H9 (cell line): ENCODE measurements around the gene NAALADL1. TPM values are rescaled to one million over a fixed set of nuclear protein-coding genes. Genes with fewer than 3 reads are reported as not detected.
A peak's percentile ranks its signal among the peaks of the same experiment; 100 is the strongest.

Experiments used
- DNase-seq: peaks from one replicate; pipeline ENCODE4 v3.0.0-alpha.2; 2017
- H2AFZ ChIP-seq: one replicate; pipeline ENCODE4 v1.6.1; 2013; ENCODE audit warnings: mild to moderate bottlenecking, low read length, control low read depth, moderate library complexity
- H2AK5ac ChIP-seq: 2 replicates; pipeline ENCODE4 v1.6.1; 2013; ENCODE audit warnings: low read length, control low read depth, mixed read lengths; ENCODE audit not compliant: insufficient read length
- H2BK120ac ChIP-seq: one replicate; pipeline ENCODE4 v1.6.1; 2013; ENCODE audit warnings: low read depth, mild to moderate bottlenecking, low read length, control low read depth, inconsistent platforms; ENCODE audit not compliant: poor library complexity, severe bottlenecking
- H2BK12ac ChIP-seq: 2 replicates; pipeline ENCODE4 v1.6.1; 2013; ENCODE audit warnings: low read length, control low read depth, mixed read lengths, low read depth; ENCODE audit not compliant: insufficient read length
- H2BK15ac ChIP-seq: 2 replicates; pipeline ENCODE4 v1.6.1; 2013; ENCODE audit warnings: low read depth, low read length, control low read depth
- H2BK20ac ChIP-seq: one replicate; pipeline ENCODE4 v1.6.1; 2013; ENCODE audit warnings: low read depth, mild to moderate bottlenecking, low read length, control low read depth, inconsistent platforms; ENCODE audit not compliant: poor library complexity, severe bottlenecking
- H2BK5ac ChIP-seq: 2 replicates; pipeline ENCODE4 v1.6.1; 2013; ENCODE audit warnings: low read length, control low read depth, mixed read lengths; ENCODE audit not compliant: insufficient read length
- H3K14ac ChIP-seq: 2 replicates; pipeline ENCODE4 v1.6.1; 2013; ENCODE audit warnings: low read length, control low read depth; ENCODE audit not compliant: insufficient read depth
- H3K18ac ChIP-seq: 2 replicates; pipeline ENCODE4 v1.6.1; 2013; ENCODE audit warnings: low read depth, mild to moderate bottlenecking, mixed read lengths, low read length, control low read depth; ENCODE audit not compliant: insufficient read length
- H3K23ac ChIP-seq: 2 replicates; pipeline ENCODE4 v1.6.1; 2013; ENCODE audit warnings: low read length, control low read depth, mixed read lengths, low read depth; ENCODE audit not compliant: insufficient read length
- H3K23me2 ChIP-seq: 2 replicates; pipeline ENCODE4 v1.6.1; 2013; ENCODE audit warnings: low read depth, mild to moderate bottlenecking, mixed read lengths, low read length, control low read depth; ENCODE audit not compliant: insufficient read length, poor library complexity, severe bottlenecking
- H3K27ac ChIP-seq: 2 replicates; pipeline ENCODE4 v1.5.1; 2013; ENCODE audit warnings: low read length, control low read depth, mixed read lengths, low read depth; ENCODE audit not compliant: insufficient read length
- H3K27me3 ChIP-seq: 2 replicates; pipeline ENCODE4 v1.6.1; 2013; ENCODE audit warnings: low read length, control low read depth, inconsistent platforms; ENCODE audit not compliant: insufficient read depth
- H3K4ac ChIP-seq: 2 replicates; pipeline ENCODE4 v1.6.1; 2013; ENCODE audit warnings: low read depth, mild to moderate bottlenecking, control low read depth, inconsistent platforms, low read length, moderate library complexity
- H3K4me1 ChIP-seq: 2 replicates; pipeline ENCODE4 v1.6.1; 2013; ENCODE audit warnings: low read length, control low read depth, inconsistent platforms; ENCODE audit not compliant: insufficient read depth
- H3K4me2 ChIP-seq: 2 replicates; pipeline ENCODE4 v1.6.1; 2013; ENCODE audit warnings: low read length, control low read depth, mixed read lengths; ENCODE audit not compliant: insufficient read length, insufficient read depth
- H3K56ac ChIP-seq: 2 replicates; pipeline ENCODE4 v1.6.1; 2013; ENCODE audit warnings: low read depth, mild to moderate bottlenecking, mixed read lengths, low read length, control low read depth; ENCODE audit not compliant: insufficient read length
- H3K79me1 ChIP-seq: 2 replicates; pipeline ENCODE4 v1.6.1; 2013; ENCODE audit warnings: low read depth, mild to moderate bottlenecking, moderate library complexity, low read length, control low read depth, inconsistent platforms; ENCODE audit not compliant: insufficient read depth, poor library complexity, severe bottlenecking
- H3K79me2 ChIP-seq: 2 replicates; pipeline ENCODE4 v1.6.1; 2013; ENCODE audit warnings: low read length, control low read depth, inconsistent platforms; ENCODE audit not compliant: insufficient read depth
- H3K9ac ChIP-seq: 2 replicates; pipeline ENCODE4 v1.6.1; 2013; ENCODE audit warnings: low read length, control low read depth, mixed read lengths; ENCODE audit not compliant: insufficient read length; ENCODE audit errors: extremely low read depth
- H3K9me3 ChIP-seq: one replicate; pipeline ENCODE4 v1.6.1; 2013; ENCODE audit warnings: low read depth, low read length, inconsistent platforms; ENCODE audit not compliant: control insufficient read depth
- H3T11ph ChIP-seq: one replicate; pipeline ENCODE4 v1.6.1; 2013; ENCODE audit warnings: mild to moderate bottlenecking, low read length, control low read depth, inconsistent platforms
- H4K20me1 ChIP-seq: one replicate; pipeline ENCODE4 v1.6.1; 2013; ENCODE audit not compliant: control insufficient read depth, insufficient read length, insufficient read depth
- H4K5ac ChIP-seq: 2 replicates; pipeline ENCODE4 v1.6.1; 2013; ENCODE audit warnings: low read depth, mild to moderate bottlenecking, mixed read lengths, low read length, control low read depth; ENCODE audit not compliant: insufficient read length
- H4K8ac ChIP-seq: replicated peaks from 2 replicates; pipeline ENCODE4 v1.6.1; 2013; ENCODE audit warnings: low read length, control low read depth, mixed read lengths, low read depth; ENCODE audit not compliant: insufficient read length
- H4K91ac ChIP-seq: 2 replicates; pipeline ENCODE4 v1.6.1; 2013; ENCODE audit warnings: low read depth, mild to moderate bottlenecking, moderate library complexity, mixed read lengths, low read length, control low read depth; ENCODE audit not compliant: insufficient read length
- H3K27ac Mint-ChIP-seq, 3 experiments: 2 replicates in 2 of 3; 3 replicates in 1 of 3; pipeline ENCODE4 v1.8.0; 2020 to 2021; ENCODE audit warnings: mixed read lengths in 3 of 3, mild to moderate bottlenecking in 1 of 3, moderate library complexity in 1 of 3
- H3K27me3 Mint-ChIP-seq: 2 replicates; pipeline ENCODE4 v1.8.0; 2021; ENCODE audit warnings: low read depth, mild to moderate bottlenecking, moderate library complexity, mixed read lengths
- H3K36me3 Mint-ChIP-seq, 3 experiments: 2 replicates in 2 of 3; 3 replicates in 1 of 3; pipeline ENCODE4 v1.8.0; 2020 to 2021; ENCODE audit warnings: low read depth in 3 of 3, mixed read lengths in 3 of 3; ENCODE audit not compliant: insufficient read depth in 1 of 3
- H3K4me1 Mint-ChIP-seq, 2 experiments: 2 replicates each; pipeline ENCODE4 v1.8.0; 2020; ENCODE audit warnings: mixed read lengths in 2 of 2
- H3K4me3 Mint-ChIP-seq, 2 experiments: 2 replicates in 1 of 2; 3 replicates in 1 of 2; pipeline ENCODE4 v1.8.0; 2020 to 2021; ENCODE audit warnings: mild to moderate bottlenecking in 2 of 2, mixed read lengths in 2 of 2, moderate library complexity in 1 of 2
- H3K9me3 Mint-ChIP-seq, 2 experiments: 2 replicates in 1 of 2; 3 replicates in 1 of 2; pipeline ENCODE4 v1.8.0; 2020; ENCODE audit warnings: mild to moderate bottlenecking in 2 of 2, mixed read lengths in 2 of 2, moderate library complexity in 1 of 2
- CTCF ChIP-seq: fragments of 200-600 bp; sonication (generic); conservative IDR thresholded peaks from 3 replicates; pipeline ENCODE4 v1.8.0; 2021; ENCODE audit warnings: antibody characterized with exemption, mild to moderate bottlenecking
- WGBS: extraction: QIAGEN DNeasy Blood & Tissue Kit; methylation state at CpG from one replicate; pipeline ENCODE4 v1.1.7; 2013; ENCODE audit warnings: missing lambda C conversion rate, low lambda C conversion rate, mixed read lengths; ENCODE audit not compliant: insufficient read length; ENCODE audit errors: extremely low coverage; 5-methylcytosine and 5-hydroxymethylcytosine counted together
- total RNA-seq: library from RNA; stranded (reverse); gene quantifications from 2 replicates; pipeline ENCODE4 v1.2.1, GENCODE V29; 2021

NAALADL1 gene
- total RNA-seq, 1 experiment from 2014 or later: 1.0 TPM

- Histone ChIP-seq H3K9ac (peak within 1 kb of the TSS; percentile 84), H3K4ac (no peak within 1 kb of the TSS), H3K4me2 (peak within 1 kb of the TSS; percentile 67), H4K5ac (no peak within 1 kb of the TSS), H3K79me1 (no peaks in the 10 kb centered on the region), H3K23ac (no peak within 1 kb of the TSS), H3K27ac (peak within 1 kb of the TSS; percentile 59), H4K91ac (no peak within 1 kb of the TSS), H3K23me2 (peaks cover 4% of the 10 kb centered on the region), H3T11ph (no peak within 1 kb of the TSS), H2AK5ac (no peak within 1 kb of the TSS), H3K4me1 (no peaks in the 10 kb centered on the region), H2BK20ac (no peak within 1 kb of the TSS), H2BK15ac (no peak within 1 kb of the TSS), H3K18ac (peak within 1 kb of the TSS; percentile 67), H2BK5ac (no peak within 1 kb of the TSS), H3K14ac (peak within 1 kb of the TSS; percentile 91), H4K8ac (no peak within 1 kb of the TSS), H3K79me2 (peaks cover 2% of the 10 kb centered on the region; the same call in 1 of the 2 replicates), H3K56ac (no peak within 1 kb of the TSS), H3K9me3 (no peaks in the 10 kb centered on the region), H2BK12ac (no peak within 1 kb of the TSS), H2AFZ (no peak within 1 kb of the TSS), H4K20me1 (no peaks in the 10 kb centered on the region), H2BK120ac (no peak within 1 kb of the TSS), H3K27me3 (no peaks in the 10 kb centered on the region)
- peaks cover 4 to 10% of the 10 kb centered on the region in 2 experiments; a peak in 3 of 4 replicates for H3K4me1 Mint-ChIP-seq
- no peaks in the 10 kb centered on the region for H3K9me3 Mint-ChIP-seq
- no peaks in the 10 kb centered on the region for H3K27me3 Mint-ChIP-seq
- TF ChIP-seq CTCF: no peak
- DNase-seq: peak; percentile 94
- H3K36me3 Mint-ChIP-seq: peaks cover 5 to 34% (median 25%) of the 10 kb centered on the region in 3 experiments; a peak in 6 of 7 replicates
- WGBS: no CpG with 5 or more reads among the region's 91 CpGs
- peak within 1 kb of the TSS; percentile 91 to 96 for H3K4me3 Mint-ChIP-seq
- peak within 1 kb of the TSS; percentile 97 to 98 (median 97) for H3K27ac Mint-ChIP-seq
Measured at GRCh38 chr11:65040847-65041622, 17.3 kb downstream of the NAALADL1 start, which contains the start of gene SAC3D1. Gene SAC3D1 (plus strand): TSS chr11:65041210. CDS start chr11:65041293, 83 bp downstream.
